H1 (cell line): Measurements from ENCODE around the gene KCNQ1. TPM values are rescaled to one million over a fixed set of nuclear protein-coding genes. Genes with fewer than 3 reads are reported as not detected.

Experiments
- CTCF ChIA-PET: fragments of 300-600 bp; sonication (Branson Sonifier 250); formaldehyde crosslinking; loops from one replicate; lab custom pipeline; 2021; ENCODE audit not compliant: partially characterized antibody; lab: Charles Lee
- POLR2A ChIA-PET: fragments of 300-600 bp; sonication (Branson Sonifier 250); formaldehyde crosslinking; loops from one replicate; lab custom pipeline; 2021; ENCODE audit warnings: inconsistent platforms; ENCODE audit not compliant: partially characterized antibody; lab: Charles Lee
- DNase-seq, 2 experiments: peaks; one replicate each; pipeline versions ENCODE4 v3.0.0 to v3.0.0-alpha.2; 2010 to 2022; ENCODE audit warnings: low spot score in 2 of 2, low read depth in 1 of 2, mixed read lengths in 1 of 2
- FAIRE-seq: peaks from 2 replicates; lab custom pipeline; 2011; peaks lifted over from hg19 to GRCh38; lab: Jason Lieb, UNC
- H2AFZ ChIP-seq: 2 replicates; pipeline ENCODE4 v1.8.1; 2012; ENCODE audit warnings: low read length, inconsistent platforms
- H2AK5ac ChIP-seq: 2 replicates; pipeline ENCODE4 v1.6.1; 2013; ENCODE audit warnings: low read depth, low read length
- H2BK120ac ChIP-seq: replicated peaks from 2 replicates; pipeline ENCODE3; 2013; ENCODE audit warnings: low read depth, low read length, inconsistent platforms
- H2BK12ac ChIP-seq: 2 replicates; pipeline ENCODE4 v1.6.1; 2013; ENCODE audit warnings: low read depth, low read length
- H2BK15ac ChIP-seq: 2 replicates; pipeline ENCODE4 v1.6.1; 2013; ENCODE audit warnings: low read length
- H2BK20ac ChIP-seq: 2 replicates; pipeline ENCODE4 v1.6.1; 2013; ENCODE audit warnings: low read length
- H2BK5ac ChIP-seq: 2 replicates; pipeline ENCODE4 v1.6.1; 2013; ENCODE audit warnings: low read depth, low read length
- H3K14ac ChIP-seq: 2 replicates; pipeline ENCODE4 v1.6.1; 2013; ENCODE audit warnings: inconsistent platforms; ENCODE audit not compliant: insufficient read length
- H3K18ac ChIP-seq: 2 replicates; pipeline ENCODE4 v1.6.1; 2013; ENCODE audit warnings: low read length; ENCODE audit errors: extremely low read depth
- H3K23ac ChIP-seq: 2 replicates; pipeline ENCODE4 v1.6.1; 2013; ENCODE audit warnings: inconsistent platforms; ENCODE audit not compliant: insufficient read length
- H3K23me2 ChIP-seq: 2 replicates; pipeline ENCODE4 v1.6.1; 2013; ENCODE audit warnings: low read depth, low read length
- H3K27ac ChIP-seq: 2 replicates; pipeline ENCODE4 v1.6.1; 2011; ENCODE audit warnings: low read depth, low read length, inconsistent platforms
- H3K27me3 ChIP-seq, 4 experiments: replicated peaks in 1 of 4; 1 replicate in 1 of 4; 2 replicates in 3 of 4; pipeline versions ENCODE4 v1.6.1 to v1.8.1; 2011 to 2013; ENCODE audit warnings: low read length in 3 of 4, mild to moderate bottlenecking in 3 of 4, inconsistent platforms in 2 of 4, mixed read lengths in 2 of 4, moderate library complexity in 1 of 4; ENCODE audit not compliant: control insufficient read depth in 3 of 4, insufficient read depth in 3 of 4; ENCODE audit errors: extremely low read depth in 1 of 4
- H3K36me3 ChIP-seq, 4 experiments: 2 replicates each; pipeline versions ENCODE4 v1.6.1 to v1.8.1; 2011 to 2013; ENCODE audit warnings: mild to moderate bottlenecking in 4 of 4, low read length in 3 of 4, moderate library complexity in 2 of 4, control low read depth in 1 of 4, inconsistent platforms in 1 of 4; ENCODE audit not compliant: insufficient read depth in 4 of 4, control insufficient read depth in 2 of 4
- H3K4ac ChIP-seq: replicated peaks from 2 replicates; pipeline ENCODE3; 2013; ENCODE audit warnings: low read length, low read depth, mixed read lengths, inconsistent platforms; ENCODE audit not compliant: insufficient read length
- H3K4me1 ChIP-seq, 4 experiments: replicated peaks in 1 of 4; 1 replicate in 1 of 4; 2 replicates in 3 of 4; pipeline versions ENCODE4 v1.6.1 to v1.8.1; 2011 to 2013; ENCODE audit warnings: low read length in 3 of 4, inconsistent platforms in 2 of 4, mixed read lengths in 1 of 4; ENCODE audit not compliant: insufficient read depth in 4 of 4, control insufficient read depth in 3 of 4
- H3K4me2 ChIP-seq, 2 experiments: 2 replicates each; pipeline versions ENCODE4 v1.6.1 to v1.8.1; 2011 to 2013; ENCODE audit warnings: low read depth in 2 of 2, low read length in 2 of 2, control low read depth in 1 of 2, inconsistent platforms in 1 of 2, mild to moderate bottlenecking in 1 of 2; ENCODE audit not compliant: insufficient read depth in 1 of 2
- H3K4me3 ChIP-seq, 4 experiments: fragments of 200-600, 300-600 bp in 1 of 4; sonication (generic), shearing (Covaris generic), sonication (Bioruptor Twin) in 1 of 4; 2 replicates each; pipeline versions ENCODE4 v1.5.1 to v1.8.1; 2011 to 2016; ENCODE audit warnings: low read length in 4 of 4, low read depth in 3 of 4, control low read depth in 2 of 4, inconsistent platforms in 2 of 4, mild to moderate bottlenecking in 2 of 4, mixed read lengths in 1 of 4, moderate library complexity in 1 of 4; ENCODE audit not compliant: insufficient read depth in 2 of 4; ENCODE audit errors: extremely low read depth in 1 of 4
- H3K56ac ChIP-seq: replicated peaks from 2 replicates; pipeline ENCODE3; 2013; ENCODE audit warnings: low read depth, mild to moderate bottlenecking, mixed read lengths, low read length, inconsistent platforms; ENCODE audit not compliant: insufficient read length
- H3K79me1 ChIP-seq: 2 replicates; pipeline ENCODE4 v1.6.1; 2013; ENCODE audit warnings: low read depth, low read length, control low read depth
- H3K79me2 ChIP-seq, 2 experiments: 2 replicates each; pipeline versions ENCODE4 v1.6.1 to v1.8.1; 2012 to 2013; ENCODE audit warnings: low read length in 2 of 2, mild to moderate bottlenecking in 2 of 2, inconsistent platforms in 1 of 2; ENCODE audit not compliant: insufficient read depth in 2 of 2, control insufficient read depth in 1 of 2
- H3K9ac ChIP-seq, 4 experiments: replicated peaks in 1 of 4; 1 replicate in 1 of 4; 2 replicates in 3 of 4; pipeline versions ENCODE4 v1.6.1 to v1.8.1; 2011 to 2013; ENCODE audit warnings: low read depth in 3 of 4, low read length in 3 of 4, control low read depth in 2 of 4, mild to moderate bottlenecking in 2 of 4, moderate library complexity in 2 of 4, inconsistent platforms in 1 of 4; ENCODE audit errors: extremely low read depth in 1 of 4
- H3K9me3 ChIP-seq, 2 experiments: 2 replicates each; pipeline versions ENCODE4 v1.6.1 to v1.8.1; 2012 to 2013; ENCODE audit warnings: mild to moderate bottlenecking in 2 of 2, moderate library complexity in 2 of 2, control low read depth in 1 of 2, inconsistent platforms in 1 of 2, low read depth in 1 of 2, low read length in 1 of 2, mixed read lengths in 1 of 2; ENCODE audit not compliant: insufficient read depth in 2 of 2
- H4K20me1 ChIP-seq, 2 experiments: replicated peaks in 1 of 2; 2 replicates each; pipeline versions ENCODE3 to v1.8.1; 2011 to 2013; ENCODE audit warnings: inconsistent platforms in 2 of 2, low read length in 2 of 2, mild to moderate bottlenecking in 1 of 2; ENCODE audit not compliant: insufficient read depth in 2 of 2, control insufficient read depth in 1 of 2
- H4K5ac ChIP-seq: 2 replicates; pipeline ENCODE4 v1.6.1; 2013; ENCODE audit warnings: low read length, low read depth, mixed read lengths, inconsistent platforms; ENCODE audit not compliant: insufficient read length
- H4K8ac ChIP-seq: 2 replicates; pipeline ENCODE4 v1.8.0; 2013; ENCODE audit warnings: mild to moderate bottlenecking, moderate library complexity, low read length, inconsistent platforms; ENCODE audit not compliant: insufficient read depth; ENCODE audit errors: extremely low read depth
- H4K91ac ChIP-seq: replicated peaks from 2 replicates; pipeline ENCODE3; 2013; ENCODE audit warnings: low read length, mixed read lengths, inconsistent platforms; ENCODE audit not compliant: insufficient read length
- GABPA ChIP-seq: IDR thresholded peaks from 2 replicates; pipeline ENCODE4 v1.6.1; 2011; ENCODE audit warnings: mild to moderate bottlenecking, low read length, moderate library complexity, borderline replicate concordance; ENCODE audit not compliant: insufficient read depth
- HDAC6 ChIP-seq: IDR thresholded peaks from one replicate; pipeline ENCODE4 v1.7.1; 2012; ENCODE audit warnings: low read depth, mild to moderate bottlenecking, inconsistent platforms, low read length, moderate library complexity
- WGBS, 2 experiments: shearing (Covaris generic) in 1 of 2; methylation state at CpG; one replicate each; pipeline versions ENCODE4 v1.1.6 to v1.1.7; 2013 to 2015; ENCODE audit warnings: low lambda C conversion rate in 2 of 2, mixed read lengths in 2 of 2, inconsistent platforms in 1 of 2, low coverage in 1 of 2, missing lambda C conversion rate in 1 of 2; ENCODE audit not compliant: insufficient replicate concordance in 2 of 2, insufficient coverage in 1 of 2, insufficient read length in 1 of 2; ENCODE audit errors: extremely low coverage in 1 of 2, missing lambda C conversion rate in 1 of 2; 5-methylcytosine and 5-hydroxymethylcytosine counted together
- polyA plus RNA-seq, 7 experiments: library from polyadenylated mRNA; depleted of rRNA in 3 of 7; stranded (reverse) in 5 of 7; unstranded in 2 of 7; fragments of >200 nt in 5 of 7; fragments of 200-250 nt in 2 of 7; gene quantifications; 1 replicate in 5 of 7; 2 replicates in 1 of 7; 4 replicates in 1 of 7; pipeline versions ENCODE4 v1.2.1 to v1.2.3, GENCODE V29; 2011 to 2013; ENCODE audit warnings: missing spikeins in 2 of 7, mixed read lengths in 2 of 7
- total RNA-seq: library from RNA; stranded (reverse); fragmentation: NEBNext Ultra II Directional; extraction: Animal tissue kit (Norgen Biotek cat#: 25700); gene quantifications from 2 replicates; pipeline ENCODE4 v1.2.1, GENCODE V29; 2021

KCNQ1 gene
- total and polyA plus RNA-seq, 2 of the 8 experiments (the other 6 are each of a cell fraction or from before 2014, with no cell fraction given): 1.9 to 2.0 TPM

DNA sequence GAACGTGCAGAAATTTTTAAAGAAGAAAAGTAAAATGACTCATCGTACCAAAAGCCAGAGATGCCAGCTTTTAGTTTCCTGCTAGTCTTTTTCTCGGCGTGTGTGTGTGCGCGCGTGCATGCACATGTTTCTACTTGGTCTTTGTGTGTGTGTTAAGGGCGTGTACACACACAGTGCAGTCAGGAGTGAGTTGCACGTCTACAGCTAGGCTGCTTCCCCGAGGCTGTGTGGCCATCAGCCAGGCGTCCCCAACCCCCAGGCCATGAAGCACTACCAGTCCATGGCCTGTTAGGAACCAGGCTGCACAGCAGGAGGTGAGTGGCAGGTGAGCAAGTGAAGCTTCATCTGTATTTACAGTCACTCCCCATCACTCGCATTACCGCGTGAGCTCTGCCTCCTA is 36.4 kb downstream of the KCNQ1 start:
- TF ChIP-seq GABPA (no peak), HDAC6 (no peak)
- no peak overlapping the region for H4K91ac ChIP-seq
- H3K56ac ChIP-seq: no peak overlapping the region
- H3K9me3 ChIP-seq: peaks cover 9 to 16% of the 10 kb centered on the region in 2 experiments; a peak in 3 of 4 replicates
- no peak overlapping the region for H3K23ac ChIP-seq
- no peak overlapping the region for H2AFZ ChIP-seq
- H4K5ac ChIP-seq: no peak overlapping the region
- H2BK5ac ChIP-seq: no peak overlapping the region
- H3K4me3 ChIP-seq: no peak overlapping the region
- no peak overlapping the region for H3K4me2 ChIP-seq
- H3K27me3 ChIP-seq: peaks cover 4 to 34% (median 20%) of the 10 kb centered on the region in 4 experiments
- no peak overlapping the region for H3K14ac ChIP-seq
- no peak overlapping the region for H4K8ac ChIP-seq
- no peak overlapping the region for H3K4ac ChIP-seq
- no peak overlapping the region for H2AK5ac ChIP-seq
- no peak overlapping the region for H3K18ac ChIP-seq
- no peaks in the 10 kb centered on the region for H3K79me2 ChIP-seq
- H4K20me1 ChIP-seq: no peaks in the 10 kb centered on the region
- H3K27ac ChIP-seq: no peak overlapping the region
- POLR2A ChIA-PET: no interaction called here
- no peak overlapping the region for H2BK15ac ChIP-seq
- no peaks in the 10 kb centered on the region for H3K23me2 ChIP-seq
- DNase-seq: no peak
- CTCF ChIA-PET: interaction anchor here (0.8 kb wide), 1 partner anchor 50 kb away, joined by 3 read pairs; no protein-coding TSS in a partner anchor
- no peak overlapping the region for H2BK12ac ChIP-seq
- no peaks in the 10 kb centered on the region for H3K4me1 ChIP-seq
- no peak overlapping the region for H2BK120ac ChIP-seq
- WGBS, 2 experiments: 82% methylated on average over 14 of the region's 14 CpGs; no CpG with 5 or more reads in 1 of the 2 experiments
- H3K79me1 ChIP-seq: no peaks in the 10 kb centered on the region
- no peak overlapping the region for H2BK20ac ChIP-seq
- no peak for FAIRE-seq
- H3K36me3 ChIP-seq: no peaks in the 10 kb centered on the region
- H3K9ac ChIP-seq: no peak overlapping the region
